MV-4-11 (cell line): ENCODE measurements around the gene S100A7A.

ENCODE experiments used
- DNase-seq: peaks from one replicate; lab custom pipeline; 2025; lab: John Stamatoyannopoulos, UW

Gene S100A7A

DNA sequence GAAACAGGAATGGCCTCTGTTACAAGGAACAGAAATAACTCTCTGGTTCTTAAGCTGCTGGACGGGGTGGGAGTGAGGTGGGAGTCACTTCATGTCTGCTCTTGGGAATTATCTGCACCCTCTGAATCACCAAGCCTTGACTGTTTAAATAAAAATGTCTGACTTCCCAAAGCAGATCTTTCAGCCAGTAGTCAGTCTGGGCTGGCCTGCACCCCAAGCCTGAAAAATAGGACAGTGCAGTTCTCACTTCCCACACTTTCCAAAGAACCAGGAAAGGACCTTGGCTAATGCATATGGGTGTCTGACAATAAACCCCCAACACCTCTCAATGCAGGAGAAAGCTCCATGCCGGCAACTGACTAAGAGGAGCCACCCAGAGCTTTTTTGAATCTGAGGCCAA, 43.3 kb downstream of the S100A7A start:
- no peak for DNase-seq

DNA sequence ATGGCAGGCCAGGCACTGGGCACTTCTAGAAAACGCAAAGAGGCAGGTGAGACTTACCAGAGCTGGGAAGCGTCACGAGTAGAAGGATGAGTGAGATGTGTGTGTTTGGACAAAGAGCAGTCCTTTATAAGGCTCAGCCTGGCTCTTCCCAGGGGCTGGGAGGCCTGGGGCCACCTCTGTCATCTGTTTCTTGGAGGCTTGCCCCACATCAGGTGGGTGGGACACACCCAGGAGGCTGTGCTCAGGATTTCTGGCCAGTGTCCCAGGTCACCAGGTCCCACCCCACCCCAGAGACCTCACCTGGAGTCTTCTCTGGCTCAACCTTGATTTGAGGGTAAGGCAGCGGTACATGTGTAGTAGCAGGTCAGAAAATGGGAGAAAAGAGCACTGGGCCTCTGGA, 44.2 kb downstream of the S100A7A start, which contains the start of gene S100A7:
S100A7 (minus strand) TSS at position 101 of the 400 bp plus-strand sequence. CDS start 1,638 bp downstream, outside the sequence.
- no peak for DNase-seq

DNA sequence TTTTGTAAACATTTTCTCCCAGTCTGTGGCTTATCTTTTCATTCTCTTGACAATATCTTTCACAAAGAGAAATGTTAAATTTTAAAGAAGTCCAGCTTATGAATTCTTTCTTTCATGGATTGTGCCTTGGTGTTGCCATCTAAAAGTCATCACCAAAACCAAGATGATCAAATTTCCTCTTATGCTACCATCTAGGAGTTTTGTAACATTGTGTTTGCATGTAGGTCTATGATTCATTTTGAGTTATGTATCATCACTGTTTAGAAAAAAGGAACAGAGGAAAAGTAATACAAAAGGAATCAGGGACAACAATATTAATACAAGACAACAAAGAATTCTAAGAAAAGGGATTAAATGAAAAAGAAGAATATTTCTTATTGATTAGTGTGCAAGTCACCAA, 46.4 kb downstream of the S100A7A start:
- peak; percentile 60 for DNase-seq

DNA sequence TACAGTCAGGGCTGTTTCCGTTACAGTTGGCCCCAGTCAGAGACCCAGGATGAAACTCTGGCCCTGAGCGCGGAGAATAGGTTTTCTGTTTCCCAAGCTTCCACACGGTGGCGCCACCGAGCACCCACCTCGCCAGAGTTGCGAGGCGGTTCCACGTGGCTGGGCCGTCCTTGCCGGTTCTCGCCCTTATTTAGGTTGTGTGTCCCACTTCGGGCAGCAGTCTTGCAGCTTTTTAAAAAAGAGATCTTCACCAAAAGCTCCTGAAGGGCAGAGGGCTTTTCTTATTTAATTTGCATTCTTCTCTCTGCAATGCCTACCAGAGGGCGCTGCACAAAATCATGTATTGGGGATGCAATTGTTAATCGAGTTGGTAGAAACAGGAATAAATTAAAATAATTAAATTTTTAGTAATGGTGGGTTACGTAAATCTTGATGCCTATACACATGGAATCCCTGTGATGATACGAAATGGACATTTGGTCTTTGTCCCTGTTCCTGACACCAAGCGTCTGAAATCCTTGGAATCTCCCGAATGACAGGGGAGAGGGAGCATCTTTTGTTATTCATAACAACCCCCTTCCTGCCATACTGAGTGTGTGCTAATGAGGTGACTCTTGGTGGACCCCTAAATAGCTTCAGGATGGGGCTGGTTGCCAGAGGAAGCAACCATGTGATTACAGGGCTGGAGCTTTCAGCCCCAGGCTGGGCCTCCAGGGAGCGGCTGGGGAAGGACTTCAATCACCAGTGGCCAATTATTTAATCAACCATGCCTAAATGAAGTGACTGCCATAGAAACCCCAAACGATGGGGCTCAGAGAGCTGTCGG, 49.7 kb downstream of the S100A7A start:
- DNase-seq, result peak; percentile 51

DNA sequence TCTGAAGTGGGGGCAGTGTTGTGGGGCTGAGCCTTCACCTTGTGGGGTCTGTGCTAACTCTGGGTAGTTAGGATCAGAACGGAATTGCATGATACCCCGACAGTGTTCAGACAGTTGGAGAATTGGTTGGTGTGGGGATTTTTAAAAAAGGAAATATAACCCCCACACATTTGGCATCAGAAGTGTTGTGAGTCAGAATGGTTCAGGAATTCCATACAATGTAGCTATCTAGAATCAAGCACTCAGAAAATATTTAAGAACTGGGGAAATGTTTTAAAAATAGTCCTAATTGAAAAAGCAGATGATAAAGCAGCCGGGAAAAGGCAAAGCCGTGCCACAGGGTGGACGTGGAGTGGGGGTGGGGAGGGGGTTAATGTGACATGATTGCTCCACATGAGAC, 50.6 kb downstream of the S100A7A start:
- no peak for DNase-seq

DNA sequence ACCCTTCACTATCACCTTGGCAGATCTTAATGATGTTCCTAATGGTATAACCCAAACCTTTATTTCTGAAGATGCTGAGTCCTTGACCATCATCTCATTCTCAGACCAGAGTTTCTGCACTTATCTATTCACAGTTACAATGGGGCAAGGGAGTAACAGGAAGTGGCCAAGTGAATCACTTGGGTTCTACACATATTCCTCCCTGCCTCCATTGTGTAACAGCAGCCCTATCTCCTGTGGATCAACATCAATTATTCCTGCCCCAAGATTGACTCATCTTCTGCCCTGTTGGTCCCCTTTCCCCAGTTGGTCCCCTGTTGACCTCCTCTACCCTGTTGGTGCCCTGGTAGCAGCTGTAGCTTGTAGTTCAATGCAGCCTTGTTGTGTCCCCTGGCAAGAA, 54.4 kb downstream of the S100A7A start:
- DNase-seq, result peak; percentile 92
